ENCODE measurements around the gene IMP4.

GRCh38 chr2:130381619-130382018, 38.9 kb downstream of the IMP4 start:
- TF ChIP-seq POLR2AphosphoS5 (IDR thresholded peaks at IDR 0.05; ENCODE audit: low read length): no peak
- TF ChIP-seq BACH1 (IDR thresholded peaks at IDR 0.05; ENCODE audit: borderline replicate concordance): no peak
- TF ChIP-seq STAT1 (conservative IDR thresholded peaks at IDR 0.05): no peak
- no peak for TF ChIP-seq ELK1 (IDR thresholded peaks at IDR 0.05; ENCODE audit: low read depth, low read length)
- TF ChIP-seq CTCF (IDR thresholded peaks at IDR 0.05 in 2 of 3, conservative IDR thresholded peaks at IDR 0.05 in 1 of 3; ENCODE audit: control insufficient read depth in 2 of 3, extremely low read depth in 1 of 3, insufficient read depth in 1 of 3, low read depth in 3 of 3, low read length in 3 of 3): no peak
- no peak for TF ChIP-seq TAF1 (IDR thresholded peaks at IDR 0.05; ENCODE audit: borderline replicate concordance, low read depth, low read length)
- TF ChIP-seq ATF7 (IDR thresholded peaks at IDR 0.05; ENCODE audit: low read depth): no peak
- no peak for TF ChIP-seq MEF2A (IDR thresholded peaks at IDR 0.05; ENCODE audit: insufficient read depth, low read depth, low read length)
- TF ChIP-seq BHLHE40 (IDR thresholded peaks at IDR 0.05; ENCODE audit: borderline replicate concordance in 1 of 2, low read depth in 2 of 2, low read length in 1 of 2): no peak
- no peak for TF ChIP-seq IRF5 (IDR thresholded peaks at IDR 0.05; ENCODE audit: borderline replicate concordance)
- TF ChIP-seq DPF2 (IDR thresholded peaks at IDR 0.05): no peak
- TF ChIP-seq MTA3 (IDR thresholded peaks at IDR 0.05; ENCODE audit: borderline replicate concordance, low read length): no peak
- no peak for TF ChIP-seq USF2 (IDR thresholded peaks at IDR 0.05; ENCODE audit: borderline replicate concordance, low read depth, low read length)

All from GM12878 (cell line).